Neural progenitor cell (in vitro differentiated cells): ENCODE data around the gene NEDD8. TPM values are rescaled to one million over a fixed set of nuclear protein-coding genes. Genes with fewer than 3 reads are reported as not detected.

Experiments
- DNase-seq: peaks from one replicate; pipeline ENCODE4 v3.0.0-alpha.2; 2016; ENCODE audit warnings: low spot score
- H2AFZ ChIP-seq: fragments of 200-600 bp; sonication (generic); replicated peaks from 2 replicates; pipeline ENCODE4 v1.6.1; 2016; ENCODE audit warnings: antibody characterized with exemption
- H3F3A ChIP-seq: fragments of 200-600 bp; sonication (generic); 2 replicates; pipeline ENCODE4 v1.6.1; 2016; ENCODE audit warnings: antibody characterized with exemption, low read depth
- H3K27ac ChIP-seq: fragments of 200-600 bp; sonication (generic); 2 replicates; pipeline ENCODE4 v1.5.1; 2016; ENCODE audit warnings: mild to moderate bottlenecking
- H3K27me3 ChIP-seq: fragments of 200-600 bp; sonication (generic); 2 replicates; pipeline ENCODE4 v1.6.1; 2016; ENCODE audit warnings: mild to moderate bottlenecking, moderate library complexity
- H3K36me3 ChIP-seq: fragments of 200-600 bp; sonication (generic); 2 replicates; pipeline ENCODE4 v1.5.1; 2016
- H3K4me1 ChIP-seq: fragments of 200-600 bp; sonication (generic); 2 replicates; pipeline ENCODE4 v1.6.1; 2016; ENCODE audit warnings: mixed run types
- H3K4me2 ChIP-seq: fragments of 200-600 bp; sonication (generic); 2 replicates; pipeline ENCODE4 v1.6.1; 2016
- H3K4me3 ChIP-seq: fragments of 200-600 bp; sonication (generic); 2 replicates; pipeline ENCODE4 v1.5.1; 2016
- H3K79me2 ChIP-seq: fragments of 200-600 bp; sonication (generic); 2 replicates; pipeline ENCODE4 v1.6.1; 2016; ENCODE audit warnings: low read depth
- H3K9ac ChIP-seq: fragments of 200-600 bp; sonication (generic); 2 replicates; pipeline ENCODE4 v1.6.1; 2016
- H3K9me3 ChIP-seq: fragments of 200-600 bp; sonication (generic); 2 replicates; pipeline ENCODE4 v1.5.1; 2016; ENCODE audit warnings: low read depth
- H4K20me1 ChIP-seq: fragments of 200-600 bp; sonication (generic); 2 replicates; pipeline ENCODE4 v1.6.1; 2016; ENCODE audit warnings: low read depth
- H3K27ac Mint-ChIP-seq: 3 replicates; pipeline ENCODE4 v1.8.0; 2021; ENCODE audit warnings: mixed read lengths
- H3K27me3 Mint-ChIP-seq: 2 replicates; pipeline ENCODE4 v1.8.0; 2022; ENCODE audit warnings: low read depth, mild to moderate bottlenecking, inconsistent platforms, moderate library complexity, mixed read lengths; ENCODE audit not compliant: insufficient read depth
- H3K36me3 Mint-ChIP-seq: 3 replicates; pipeline ENCODE4 v1.8.0; 2021; ENCODE audit warnings: mixed read lengths
- H3K4me1 Mint-ChIP-seq: 3 replicates; pipeline ENCODE4 v1.8.0; 2021; ENCODE audit warnings: mixed read lengths
- H3K4me3 Mint-ChIP-seq: 3 replicates; pipeline ENCODE4 v1.8.0; 2021; ENCODE audit warnings: mild to moderate bottlenecking, moderate library complexity, mixed read lengths
- H3K9me3 Mint-ChIP-seq: 3 replicates; pipeline ENCODE4 v1.8.0; 2020; ENCODE audit warnings: mixed read lengths
- EZH2 ChIP-seq: fragments of 200-600 bp; sonication (generic); IDR thresholded peaks from 2 replicates; pipeline ENCODE4 v1.6.1; 2017; ENCODE audit warnings: antibody characterized with exemption, mild to moderate bottlenecking, moderate library complexity
- EZH2phosphoT487 ChIP-seq: fragments of 200-600 bp; sonication (generic); IDR thresholded peaks from 2 replicates; pipeline ENCODE4 v1.6.1; 2017; ENCODE audit warnings: antibody characterized with exemption
- total RNA-seq: library from RNA; depleted of rRNA; stranded (reverse); fragments of >200 nt; gene quantifications from 2 replicates; pipeline ENCODE4 v1.2.3, GENCODE V29; 2015; ENCODE audit warnings: low replicate concordance
- TF ChIP-seq, protein P1 (sequence below): fragments of 200-600 bp; sonication (generic); IDR thresholded peaks from 2 replicates; pipeline ENCODE4 v1.5.1; 2017; ENCODE audit warnings: antibody characterized with exemption, mild to moderate bottlenecking

Gene NEDD8
- total RNA-seq, 1 donor from 2014 or later, result 220 TPM

DNA sequence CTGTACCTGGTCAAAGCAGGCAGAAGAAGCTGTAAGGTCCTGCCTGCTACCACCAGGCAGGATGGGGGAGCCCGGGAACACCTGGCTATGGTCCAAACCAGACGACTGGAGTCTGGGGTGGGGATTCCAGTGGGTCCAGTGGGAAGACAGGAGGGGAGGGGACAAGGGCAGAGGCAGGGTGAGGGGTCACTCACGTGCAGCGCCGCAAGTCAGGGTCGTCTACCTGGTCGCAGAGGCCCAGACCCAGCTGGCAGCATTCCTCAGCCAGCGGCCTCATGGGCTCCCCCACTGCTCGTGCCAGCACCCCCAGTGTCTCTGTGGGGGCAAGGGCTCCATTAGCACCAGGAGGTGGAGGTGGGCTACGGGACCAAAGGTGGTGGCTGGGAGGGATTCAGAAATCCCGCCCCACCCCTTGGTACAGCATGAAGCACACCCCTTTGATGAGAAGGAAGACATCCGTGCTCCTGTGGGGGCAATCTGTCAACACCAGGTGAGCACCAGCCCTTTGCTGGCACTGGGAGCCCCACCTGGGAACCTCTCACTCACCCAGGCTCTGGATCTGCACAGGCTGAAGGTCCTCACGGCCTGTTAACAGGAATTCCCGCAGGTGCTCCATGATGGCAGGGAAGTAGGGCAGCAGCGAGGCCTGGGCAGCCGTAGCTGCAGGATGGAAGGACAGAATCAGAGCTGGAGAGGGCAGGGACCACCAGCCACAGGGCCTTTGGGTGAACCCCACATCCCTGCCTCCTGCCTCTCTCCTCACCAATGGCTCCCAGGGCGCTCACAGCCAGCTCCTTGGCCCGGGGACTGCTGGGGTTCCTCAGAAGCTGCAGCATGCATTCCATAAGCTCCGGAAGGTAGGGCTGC is 47.8 kb downstream of the NEDD8 start:
- Histone ChIP-seq H2AFZ (no peak overlapping the region), H3K27ac (no peak overlapping the region), H4K20me1 (peaks cover 14% of the 10 kb centered on the region), H3K36me3 (no peaks in the 10 kb centered on the region), H3K79me2 (peaks cover 15% of the 10 kb centered on the region), H3K4me2 (no peak overlapping the region), H3K9ac (no peak overlapping the region), H3K4me3 (no peak overlapping the region), H3K4me1 (peaks cover 6% of the 10 kb centered on the region), H3F3A (peaks cover 18% of the 10 kb centered on the region), H3K27me3 (no peaks in the 10 kb centered on the region), H3K9me3 (no peaks in the 10 kb centered on the region)
- no peak for DNase-seq
- TF ChIP-seq, protein P1, sequence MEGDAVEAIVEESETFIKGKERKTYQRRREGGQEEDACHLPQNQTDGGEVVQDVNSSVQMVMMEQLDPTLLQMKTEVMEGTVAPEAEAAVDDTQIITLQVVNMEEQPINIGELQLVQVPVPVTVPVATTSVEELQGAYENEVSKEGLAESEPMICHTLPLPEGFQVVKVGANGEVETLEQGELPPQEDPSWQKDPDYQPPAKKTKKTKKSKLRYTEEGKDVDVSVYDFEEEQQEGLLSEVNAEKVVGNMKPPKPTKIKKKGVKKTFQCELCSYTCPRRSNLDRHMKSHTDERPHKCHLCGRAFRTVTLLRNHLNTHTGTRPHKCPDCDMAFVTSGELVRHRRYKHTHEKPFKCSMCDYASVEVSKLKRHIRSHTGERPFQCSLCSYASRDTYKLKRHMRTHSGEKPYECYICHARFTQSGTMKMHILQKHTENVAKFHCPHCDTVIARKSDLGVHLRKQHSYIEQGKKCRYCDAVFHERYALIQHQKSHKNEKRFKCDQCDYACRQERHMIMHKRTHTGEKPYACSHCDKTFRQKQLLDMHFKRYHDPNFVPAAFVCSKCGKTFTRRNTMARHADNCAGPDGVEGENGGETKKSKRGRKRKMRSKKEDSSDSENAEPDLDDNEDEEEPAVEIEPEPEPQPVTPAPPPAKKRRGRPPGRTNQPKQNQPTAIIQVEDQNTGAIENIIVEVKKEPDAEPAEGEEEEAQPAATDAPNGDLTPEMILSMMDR, result no peak
- TF ChIP-seq EZH2phosphoT487 (no peak), EZH2 (no peak)
- H3K36me3 Mint-ChIP-seq, result peaks cover 19% of the 10 kb centered on the region
- peaks cover 3% of the 10 kb centered on the region for H3K27me3 Mint-ChIP-seq
- no peaks in the 10 kb centered on the region for H3K9me3 Mint-ChIP-seq
- no peak overlapping the region for H3K4me3 Mint-ChIP-seq
- H3K27ac Mint-ChIP-seq, result no peak overlapping the region
- H3K4me1 Mint-ChIP-seq, result peaks cover 14% of the 10 kb centered on the region

DNA sequence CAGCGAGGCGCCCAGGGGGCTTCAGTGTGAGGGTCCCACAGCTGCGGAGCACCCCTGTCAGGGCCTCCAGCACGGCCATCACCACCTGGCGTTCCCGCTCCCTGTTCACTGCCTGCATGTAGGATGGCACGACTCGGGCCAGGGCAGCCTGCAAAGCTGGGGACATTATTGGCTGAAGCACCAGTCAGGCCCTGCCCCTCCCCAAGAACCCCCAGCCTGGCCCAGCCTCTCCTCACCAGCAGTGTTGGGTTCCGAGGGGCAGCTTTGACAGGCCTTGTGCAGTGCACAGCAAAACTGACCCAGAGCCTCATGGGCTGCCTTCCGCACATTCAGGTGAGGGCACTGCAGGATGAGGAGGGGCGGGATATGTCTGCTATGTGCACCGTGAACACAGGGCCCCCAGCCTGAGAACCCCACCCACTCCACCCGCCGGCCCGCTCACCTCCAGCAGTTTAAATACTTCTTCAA is 49.1 kb downstream of the NEDD8 start:
- Mint-ChIP-seq H3K4me3 (no peak overlapping the region), H3K4me1 (peaks cover 10% of the 10 kb centered on the region), H3K9me3 (no peaks in the 10 kb centered on the region), H3K27ac (no peak overlapping the region), H3K27me3 (peaks cover 3% of the 10 kb centered on the region), H3K36me3 (peaks cover 22% of the 10 kb centered on the region)
- Histone ChIP-seq H3K9me3 (no peaks in the 10 kb centered on the region), H3K36me3 (no peaks in the 10 kb centered on the region), H3F3A (peaks cover 8% of the 10 kb centered on the region), H3K4me2 (no peak overlapping the region), H3K79me2 (peaks cover 15% of the 10 kb centered on the region), H4K20me1 (peaks cover 16% of the 10 kb centered on the region), H3K27ac (no peak overlapping the region), H2AFZ (no peak overlapping the region), H3K4me3 (no peak overlapping the region), H3K4me1 (peaks cover 6% of the 10 kb centered on the region), H3K27me3 (no peaks in the 10 kb centered on the region), H3K9ac (no peak overlapping the region)
- DNase-seq, result no peak
- TF ChIP-seq, protein P1, result no peak
- TF ChIP-seq EZH2phosphoT487 (no peak), EZH2 (no peak)

DNA sequence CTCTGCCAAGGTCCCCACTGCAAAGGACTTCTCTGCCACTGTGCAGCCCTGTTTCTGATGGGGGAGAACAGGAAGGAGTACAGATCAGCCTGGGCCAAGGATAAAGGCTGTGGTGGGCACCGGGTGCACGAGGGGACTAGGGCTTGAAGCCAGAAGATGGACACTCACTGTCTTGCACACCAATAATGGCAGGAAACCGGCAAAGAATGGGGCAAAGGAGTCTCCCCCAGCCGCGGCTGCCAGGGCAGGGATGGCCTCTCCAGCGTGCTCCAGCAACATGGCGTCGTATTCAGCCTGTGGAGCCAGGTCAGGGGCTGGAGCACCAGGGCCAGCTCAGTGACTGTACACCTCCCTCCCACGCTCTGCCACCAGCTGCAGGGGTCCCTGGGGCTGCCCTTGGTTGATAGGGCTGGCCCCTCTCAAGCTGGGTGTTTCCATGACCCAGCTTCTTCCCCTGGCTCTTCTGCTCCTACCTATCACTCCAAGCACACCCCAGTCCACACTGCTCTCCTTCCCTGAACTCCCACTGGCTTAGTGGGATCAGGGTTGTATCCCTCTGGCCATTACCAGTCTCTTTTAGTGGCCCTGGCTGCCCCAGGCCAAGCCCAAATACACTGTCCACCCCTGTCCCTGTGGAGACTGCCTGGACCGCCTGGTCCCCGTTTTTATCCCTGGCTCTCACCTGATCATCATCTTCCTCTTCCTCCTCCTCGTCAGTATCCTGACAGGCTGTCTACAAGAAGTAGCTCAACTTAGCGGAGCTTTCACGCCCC is 49.9 kb downstream of the NEDD8 start:
- H3K9me3 ChIP-seq, result no peaks in the 10 kb centered on the region
- TF ChIP-seq EZH2phosphoT487, result no peak
- TF ChIP-seq, protein P1, result no peak
- H3F3A ChIP-seq, result peaks cover 3% of the 10 kb centered on the region
- H3K4me1 Mint-ChIP-seq, result peaks cover 4% of the 10 kb centered on the region
- H3K9ac ChIP-seq, result no peak overlapping the region
- no peaks in the 10 kb centered on the region for H3K9me3 Mint-ChIP-seq
- H3K4me1 ChIP-seq, result no peaks in the 10 kb centered on the region
- no peak overlapping the region for H2AFZ ChIP-seq
- peak overlapping the region; percentile 90 for H3K27ac Mint-ChIP-seq
- H3K27me3 Mint-ChIP-seq, result peaks cover 3% of the 10 kb centered on the region
- no peak overlapping the region for H3K4me2 ChIP-seq
- H3K79me2 ChIP-seq, result peaks cover 7% of the 10 kb centered on the region
- H3K4me3 ChIP-seq, result no peak overlapping the region
- H3K4me3 Mint-ChIP-seq, result peak overlapping the region; percentile 22
- no peak overlapping the region for H3K27ac ChIP-seq
- peaks cover 16% of the 10 kb centered on the region for H4K20me1 ChIP-seq
- DNase-seq, result no peak
- H3K36me3 Mint-ChIP-seq, result peaks cover 22% of the 10 kb centered on the region
- no peaks in the 10 kb centered on the region for H3K36me3 ChIP-seq
- H3K27me3 ChIP-seq, result no peaks in the 10 kb centered on the region
